NCI-H524 treated with DMSO at 0.1 percent for 48 hours (cell line): ENCODE measurements around the gene FRAT1.

Experiments
- DNase-seq: peaks from one replicate; lab custom pipeline; 2025; lab: John Stamatoyannopoulos, UW

FRAT1 gene

GRCh38 chr10:97307866-97308780 is 10.9 kb upstream of the FRAT1 start:
- DNase-seq, result no peak

DNA sequence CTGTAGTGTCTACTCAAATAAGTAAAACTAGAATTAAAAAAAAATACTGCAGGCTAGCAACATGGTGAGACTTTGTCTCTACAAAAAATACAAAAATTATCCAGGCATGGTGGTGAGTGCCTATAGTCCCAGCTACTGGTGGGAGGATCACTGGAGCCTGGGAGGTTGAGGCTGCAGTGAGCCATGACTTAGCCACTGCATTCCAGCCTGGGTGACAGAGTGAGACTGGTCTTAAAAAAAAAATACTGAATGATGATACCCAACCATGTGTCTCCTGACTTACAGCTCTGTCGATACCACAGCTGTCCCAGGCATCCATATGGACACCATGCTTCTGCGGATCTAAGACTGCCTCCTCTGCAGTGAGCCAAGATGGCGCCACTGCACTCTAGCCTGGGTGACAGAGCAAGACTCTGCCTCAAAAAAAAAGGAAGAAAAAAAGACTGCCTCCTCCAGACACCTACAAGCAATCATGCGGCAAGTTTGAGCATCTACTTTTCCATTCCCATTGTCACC is 7.9 kb upstream of the FRAT1 start:
- no peak for DNase-seq

DNA sequence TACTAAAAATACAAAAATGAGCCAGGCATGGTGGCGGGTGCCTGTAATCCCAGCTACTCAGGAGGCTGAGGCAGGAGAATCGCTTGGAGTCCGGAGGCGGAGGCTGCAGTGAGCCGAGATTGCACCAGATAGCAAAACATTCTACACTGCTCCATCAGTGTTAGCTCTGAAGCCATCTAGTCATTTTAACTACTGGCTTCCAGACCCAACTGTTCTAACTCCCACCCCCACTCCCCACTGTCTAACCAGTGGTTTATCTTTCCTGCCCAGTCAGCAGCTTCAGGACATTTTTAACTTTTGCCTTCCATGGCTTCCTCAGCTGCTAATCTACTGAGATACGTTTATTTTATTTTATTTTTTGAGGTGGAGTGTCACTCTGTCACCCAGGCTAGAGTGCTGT is 6.2 kb upstream of the FRAT1 start:
- DNase-seq, result no peak

- DNase-seq, result no peak
These were observed 4.4 kb upstream of the FRAT1 start for GRCh38 chr10:97314671-97315070.

DNA sequence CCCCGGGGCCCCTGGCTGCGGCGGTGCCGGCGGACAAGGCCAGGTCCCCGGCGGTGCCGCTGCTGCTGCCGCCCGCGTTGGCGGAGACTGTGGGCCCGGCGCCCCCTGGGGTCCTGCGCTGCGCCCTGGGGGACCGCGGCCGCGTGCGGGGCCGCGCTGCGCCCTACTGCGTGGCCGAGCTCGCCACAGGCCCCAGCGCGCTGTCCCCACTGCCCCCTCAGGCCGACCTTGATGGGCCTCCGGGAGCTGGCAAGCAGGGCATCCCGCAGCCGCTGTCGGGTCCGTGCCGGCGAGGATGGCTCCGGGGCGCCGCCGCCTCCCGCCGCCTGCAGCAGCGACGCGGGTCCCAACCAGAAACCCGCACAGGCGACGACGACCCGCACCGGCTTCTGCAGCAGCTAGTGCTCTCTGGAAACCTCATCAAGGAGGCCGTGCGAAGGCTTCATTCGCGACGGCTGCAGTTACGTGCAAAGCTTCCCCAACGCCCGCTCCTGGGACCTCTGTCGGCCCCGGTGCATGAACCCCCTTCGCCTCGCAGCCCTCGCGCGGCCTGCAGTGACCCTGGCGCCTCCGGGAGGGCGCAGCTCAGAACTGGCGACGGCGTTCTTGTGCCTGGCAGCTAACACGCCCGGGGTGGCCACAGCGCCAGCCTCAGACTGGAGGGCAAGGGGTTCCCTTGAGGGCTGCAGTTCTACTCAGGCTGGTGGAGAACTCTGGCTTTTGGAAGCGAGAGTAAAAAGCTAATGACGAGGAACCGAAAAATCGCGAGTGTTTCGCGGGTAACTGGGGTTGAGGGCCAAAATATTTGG is 804 bp downstream of the FRAT1 start:
- no peak for DNase-seq

DNA sequence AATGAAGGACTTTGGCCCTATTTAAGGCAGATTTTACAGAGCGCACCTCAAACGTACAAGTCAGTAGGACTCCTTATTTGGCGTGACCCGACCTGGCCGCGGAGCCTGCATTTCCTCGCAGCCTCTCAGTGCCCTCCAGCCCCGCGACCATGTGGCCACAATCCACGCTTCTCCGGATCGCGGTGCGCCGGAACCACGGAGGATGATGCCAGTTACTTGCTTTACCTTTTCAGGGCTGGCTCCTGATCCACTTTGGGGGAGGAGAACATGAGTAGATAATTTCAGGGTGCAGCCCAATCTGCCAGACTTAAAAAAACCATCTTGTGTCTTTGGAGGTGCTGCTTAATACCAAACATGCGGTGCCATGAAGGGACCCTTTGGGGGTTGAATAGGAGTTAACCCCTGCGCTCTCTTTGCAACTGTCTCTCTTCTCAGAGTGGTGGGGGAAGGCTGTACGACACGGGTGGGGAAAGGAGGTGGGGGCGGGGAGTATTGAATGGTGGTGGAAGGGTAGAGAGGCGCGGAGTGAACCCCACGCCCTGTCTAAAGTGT is 1.5 kb downstream of the FRAT1 start:
- no peak for DNase-seq

DNA sequence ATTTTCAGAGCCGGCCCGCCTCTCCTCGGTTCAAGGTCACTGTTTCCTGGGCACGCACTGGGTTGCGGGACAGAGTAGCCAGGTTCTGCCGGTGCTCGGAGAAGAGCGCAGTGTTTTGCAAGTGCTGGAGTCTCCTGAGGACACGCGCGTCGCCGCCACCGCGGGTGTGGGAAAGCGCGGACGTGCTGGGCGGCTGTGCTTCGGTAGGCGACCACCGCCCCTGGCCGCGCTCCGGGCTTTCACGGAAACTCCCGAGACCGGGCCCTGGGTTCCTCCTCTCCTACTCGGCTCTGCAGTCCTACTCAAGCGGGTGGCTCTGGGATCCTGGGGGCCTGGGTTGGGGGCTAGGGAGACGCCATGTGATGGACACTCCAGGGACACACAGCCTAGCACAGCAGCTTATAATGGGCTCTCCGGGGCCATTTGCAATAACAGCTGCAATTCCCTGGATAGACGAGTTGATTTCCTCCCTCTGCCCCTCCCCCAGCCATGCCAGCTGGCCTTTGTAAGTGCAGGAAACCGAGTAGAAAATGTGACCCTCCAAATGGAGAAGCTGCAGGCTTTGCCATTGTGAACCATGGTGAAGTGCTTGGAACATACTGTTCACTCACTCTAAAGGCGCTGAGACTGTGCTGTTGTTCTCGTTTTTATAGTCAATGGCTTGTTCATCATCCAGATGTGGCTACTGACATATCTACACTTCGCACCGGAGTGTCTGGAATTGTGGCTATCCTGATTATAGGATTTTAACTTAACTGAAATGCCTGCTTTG is 2.1 kb downstream of the FRAT1 start:
- DNase-seq, result no peak

- no peak for DNase-seq
These were observed 2.7 kb downstream of the FRAT1 start for GRCh38 chr10:97321804-97322190.

- DNase-seq, result no peak
These were observed 4.4 kb downstream of the FRAT1 start for GRCh38 chr10:97323501-97323900.

- DNase-seq, result no peak
These were observed 6.7 kb downstream of the FRAT1 start for GRCh38 chr10:97325754-97326153.

DNA sequence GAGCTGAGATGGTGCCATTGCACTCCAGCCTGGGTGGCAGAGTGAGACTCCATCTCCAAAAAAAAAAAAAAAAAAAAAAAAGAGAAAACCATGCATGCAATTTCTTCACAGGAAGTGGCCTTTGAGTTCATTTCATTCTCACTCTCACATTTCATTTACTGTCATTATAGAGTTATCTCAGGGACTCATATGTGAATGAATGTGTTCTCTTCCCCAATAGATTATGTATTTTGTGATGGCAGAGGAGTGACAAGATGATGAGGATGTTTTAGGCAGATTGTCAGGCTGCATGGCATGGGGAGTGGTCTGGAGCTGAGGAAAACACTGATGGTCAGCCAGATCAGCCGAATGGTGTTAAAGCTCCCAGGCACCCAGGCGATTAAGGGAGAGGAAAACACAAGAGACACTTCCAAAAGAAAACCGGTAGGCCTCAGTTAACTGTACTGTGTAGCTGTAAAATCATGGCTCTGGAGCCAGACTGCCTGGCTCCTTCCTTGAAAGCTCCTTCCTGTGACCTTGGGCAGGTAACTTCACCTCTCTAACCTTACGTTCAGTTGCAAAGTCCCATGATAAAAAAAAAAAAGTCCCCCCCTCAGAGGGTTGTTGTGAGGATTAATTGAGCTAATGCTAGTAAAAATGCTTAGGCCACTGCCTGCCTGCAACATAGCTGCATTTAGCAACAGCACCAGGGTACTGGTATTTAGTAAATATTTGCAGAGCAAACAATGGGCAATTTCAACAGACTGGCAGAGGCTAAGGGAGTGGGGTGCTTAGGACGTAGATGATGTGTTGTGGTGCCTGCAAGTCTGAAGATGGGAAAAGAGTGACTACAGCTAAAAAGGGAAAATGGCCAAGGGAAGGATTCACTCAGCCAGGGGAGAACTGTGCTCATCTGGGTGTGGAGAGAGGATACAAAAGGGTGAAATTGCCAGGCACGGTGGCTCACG is 8.6 kb downstream of the FRAT1 start:
- no peak for DNase-seq

- DNase-seq, result no peak
These were observed 9.8 kb downstream of the FRAT1 start for GRCh38 chr10:97328646-97329453.

- no peak for DNase-seq
These were observed 10.7 kb downstream of the FRAT1 start for GRCh38 chr10:97329766-97330165.

GRCh38 chr10:97331153-97331703 is 12.2 kb downstream of the FRAT1 start:
- DNase-seq, result no peak

DNA sequence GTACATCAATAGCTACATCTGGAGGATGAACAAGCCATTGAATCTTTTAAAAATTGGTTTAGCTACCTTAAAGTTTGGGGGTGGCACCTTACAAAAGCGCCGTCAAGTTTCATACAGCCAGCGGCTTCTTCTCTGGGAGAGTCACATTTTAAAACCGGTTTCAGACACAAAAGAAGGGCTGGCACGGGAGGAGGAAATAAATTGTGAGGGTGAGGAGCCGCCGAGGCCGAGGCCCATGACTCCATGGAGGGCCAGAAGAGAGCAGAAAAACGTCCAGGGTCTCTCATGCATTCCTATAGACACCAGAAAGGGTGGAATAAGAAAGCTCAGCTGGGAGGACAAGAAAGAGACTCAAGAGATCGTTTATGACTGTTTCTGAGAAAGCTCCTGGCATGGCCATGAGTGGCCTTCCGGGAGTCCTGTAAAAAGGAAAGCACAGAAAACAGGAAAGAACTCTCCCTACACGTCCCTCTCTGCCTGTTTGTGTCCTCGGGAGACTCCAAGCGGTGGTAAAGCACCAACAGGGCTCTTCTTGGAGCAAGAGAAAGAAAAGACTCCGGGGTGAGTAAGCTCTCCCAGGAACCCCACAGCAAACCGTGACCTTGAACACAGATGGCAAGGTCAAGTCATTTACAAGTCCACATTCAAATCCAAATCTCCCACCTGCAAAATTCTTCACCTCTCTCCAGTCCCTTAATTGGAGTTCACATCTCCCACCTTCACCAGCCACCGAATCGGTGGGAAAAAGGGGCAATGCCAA is 13.7 kb downstream of the FRAT1 start:
- DNase-seq, result no peak

DNA sequence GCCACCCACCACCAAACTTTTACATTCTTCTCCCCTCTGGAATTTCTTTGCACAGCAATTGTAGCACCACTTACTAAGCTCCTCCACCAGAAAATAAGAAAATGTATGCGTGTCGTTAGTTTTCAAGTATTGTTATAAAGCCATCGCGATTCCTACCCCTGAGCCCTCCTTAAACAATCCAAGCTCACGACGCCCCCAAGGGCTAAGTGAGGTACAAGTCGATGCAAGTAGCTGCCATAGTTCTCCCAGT is 14.2 kb downstream of the FRAT1 start:
- no peak for DNase-seq

DNA sequence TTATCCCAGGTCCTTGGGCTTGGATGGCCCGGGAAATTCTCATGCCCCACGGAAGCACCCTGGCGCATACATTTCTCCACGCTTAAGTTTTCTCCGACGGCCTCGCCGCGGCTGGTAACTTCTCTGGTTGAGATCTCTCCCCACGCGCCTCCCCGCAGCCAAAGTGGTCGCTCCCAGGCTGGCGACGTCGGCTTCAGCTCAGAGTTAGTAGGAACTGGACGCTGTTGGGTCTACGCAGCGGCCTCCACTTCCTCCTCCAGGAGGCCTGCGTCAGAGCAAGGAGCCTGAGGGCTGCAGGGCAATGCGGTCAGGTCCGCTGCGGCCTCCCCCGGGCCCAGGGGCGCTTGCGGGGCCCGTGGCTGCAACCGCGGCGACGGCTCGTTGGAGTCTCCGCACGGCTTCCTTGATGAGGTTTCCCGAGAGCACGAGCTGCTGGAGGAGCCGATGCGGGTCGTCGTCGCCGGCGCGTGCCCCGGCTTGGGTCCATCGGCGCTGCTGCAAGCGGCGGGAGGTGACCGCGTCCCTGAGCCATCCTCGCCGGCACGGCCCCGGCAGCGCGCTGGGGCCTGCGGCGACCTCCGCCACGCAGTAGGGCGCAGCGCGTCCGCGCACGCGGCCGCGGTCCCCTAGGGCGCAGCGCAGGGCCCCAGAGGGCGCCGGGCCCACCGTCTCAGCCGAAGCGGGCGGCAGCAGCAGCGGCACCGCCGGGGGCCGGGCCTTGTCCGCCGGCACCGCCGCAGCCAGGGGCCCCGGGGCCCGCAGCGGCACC is 14.7 kb downstream of the FRAT1 start:
- DNase-seq, result no peak
